Endometrium (tissue), 2 donors: ENCODE results near the gene HOXA7.

Experiments used
- FAIRE-seq: peaks from 2 replicates; lab custom pipeline; 2012; peaks lifted over from hg19 to GRCh38; lab: Jason Lieb, UNC
- donor health status: control.
- donor health status: control.

The HOXA7 gene

GRCh38 chr7:27156508-27156898 lies at the start of gene HOXA7:
Gene HOXA7, minus strand, starts transcription at chr7:27156675. Its CDS starts 130 bp downstream, at chr7:27156545.
- no peak for FAIRE-seq

- no peak for FAIRE-seq
Observed at GRCh38 chr7:27205325-27206280, 49.1 kb upstream of the HOXA7 start.

GRCh38 chr7:27204851-27205322 lies 48.4 kb upstream of the HOXA7 start:
- no peak for FAIRE-seq

DNA sequence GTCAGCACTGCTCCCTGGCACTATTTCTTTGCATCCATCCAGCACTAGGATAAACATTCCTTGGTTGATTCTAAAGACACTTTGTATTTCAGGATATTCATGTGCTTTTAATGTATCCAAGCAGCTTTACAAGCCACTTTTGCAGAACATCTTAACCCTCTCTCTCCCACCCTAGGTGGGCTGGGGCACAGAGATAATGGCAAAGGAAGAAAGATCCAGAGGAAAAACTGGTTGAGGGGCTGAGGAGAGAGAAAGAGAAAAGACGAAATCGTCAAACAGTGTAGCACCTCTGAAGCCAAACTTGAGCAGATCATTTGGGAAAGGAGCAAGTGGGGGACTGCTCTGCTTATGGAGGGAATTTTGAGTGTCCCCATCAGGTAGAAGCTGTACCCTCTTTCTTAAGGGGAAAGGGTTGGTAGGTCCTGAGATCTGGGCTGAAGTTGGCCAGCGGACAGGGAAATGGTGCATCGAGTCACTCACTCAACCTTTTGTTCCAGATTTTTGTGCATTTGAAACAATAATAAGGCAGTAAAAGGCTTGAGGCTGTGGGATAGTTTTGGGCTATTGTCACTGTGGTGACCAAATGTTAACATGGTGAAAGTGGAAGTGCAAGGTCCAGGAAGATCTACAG lies 47.6 kb upstream of the HOXA7 start:
- FAIRE-seq = no peak

DNA sequence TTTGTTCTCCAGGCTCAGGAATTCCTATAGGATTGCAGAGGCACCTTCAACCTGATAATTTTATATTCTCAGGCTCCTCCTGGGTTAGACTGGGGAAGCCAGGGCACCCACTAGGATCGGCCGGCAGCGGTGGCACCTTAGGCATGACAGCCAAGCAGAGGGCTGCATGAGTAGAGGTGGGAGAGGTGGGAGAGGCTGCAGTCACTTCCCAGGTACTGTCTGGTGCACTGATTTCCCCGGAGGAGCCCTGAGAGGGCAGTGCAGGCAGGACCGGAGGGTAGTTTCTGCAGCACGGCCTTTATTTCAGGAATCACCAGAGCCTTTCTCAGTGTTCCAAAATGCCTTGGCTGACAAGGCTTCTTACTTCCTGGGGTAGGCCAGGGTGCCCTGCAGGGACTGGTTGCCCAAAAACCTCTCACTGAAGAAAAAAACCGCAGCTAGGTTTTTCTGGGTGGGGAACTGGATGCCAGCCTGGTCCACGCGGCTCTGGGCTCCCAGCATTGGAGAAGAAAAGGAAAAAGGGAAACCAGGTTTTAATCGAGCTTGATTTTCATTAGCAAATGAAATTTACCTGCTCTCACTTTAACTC lies 47.0 kb upstream of the HOXA7 start:
- FAIRE-seq = no peak

DNA sequence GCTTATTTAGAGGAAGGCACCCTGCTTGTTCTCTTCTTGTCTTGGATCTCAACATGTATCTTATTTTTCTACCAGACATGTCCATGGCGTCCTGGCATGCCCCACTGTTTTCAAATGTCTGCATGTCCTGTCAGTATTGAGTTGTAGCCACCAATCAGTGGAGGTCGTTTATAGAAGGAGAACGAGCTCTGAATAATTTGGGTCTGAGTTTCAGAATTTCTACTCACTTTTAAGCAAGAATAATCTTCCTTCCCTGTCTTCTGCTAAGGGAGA lies 46.3 kb upstream of the HOXA7 start:
- no peak for FAIRE-seq

DNA sequence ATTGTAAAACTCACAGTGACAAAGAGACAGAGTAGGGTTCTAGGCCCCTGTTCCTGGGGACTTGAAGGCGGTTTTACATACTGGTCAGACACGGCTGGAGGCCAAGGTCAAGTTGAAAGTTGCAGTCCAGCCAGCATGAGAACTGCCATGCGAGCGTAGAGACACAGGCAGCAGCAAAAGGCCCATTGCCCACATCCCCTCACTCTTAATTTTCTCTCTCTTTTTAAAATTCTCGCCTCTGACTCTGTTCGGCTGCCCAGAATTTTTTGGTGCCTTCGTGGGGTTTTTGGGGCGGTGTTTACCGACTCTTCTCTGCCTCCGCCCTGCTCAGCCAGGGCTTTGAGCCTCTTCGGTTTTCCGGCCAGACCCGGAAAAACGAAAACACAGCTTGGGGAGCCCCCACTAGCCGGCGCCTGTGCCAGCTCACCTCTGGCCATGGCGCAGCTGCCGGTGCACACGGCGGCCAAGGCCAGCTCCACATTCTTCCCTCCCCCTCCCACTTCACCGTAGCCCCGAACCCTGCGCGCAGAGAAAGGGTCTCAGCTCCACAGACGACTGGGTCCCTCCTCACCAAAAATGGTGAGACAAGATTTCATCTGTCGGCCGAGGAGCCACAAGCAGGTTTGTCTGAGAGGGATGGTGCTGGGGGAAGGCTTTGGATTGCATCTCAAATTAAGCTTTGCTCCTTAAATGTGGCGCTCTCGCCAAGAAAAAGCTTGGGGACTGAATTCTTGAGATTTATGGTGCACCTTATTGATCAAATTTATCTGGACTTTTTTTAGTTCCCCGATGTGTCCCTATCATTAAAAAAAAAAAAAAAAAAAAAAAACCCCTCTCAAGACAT lies 45.8 kb upstream of the HOXA7 start:
- no peak for FAIRE-seq

DNA sequence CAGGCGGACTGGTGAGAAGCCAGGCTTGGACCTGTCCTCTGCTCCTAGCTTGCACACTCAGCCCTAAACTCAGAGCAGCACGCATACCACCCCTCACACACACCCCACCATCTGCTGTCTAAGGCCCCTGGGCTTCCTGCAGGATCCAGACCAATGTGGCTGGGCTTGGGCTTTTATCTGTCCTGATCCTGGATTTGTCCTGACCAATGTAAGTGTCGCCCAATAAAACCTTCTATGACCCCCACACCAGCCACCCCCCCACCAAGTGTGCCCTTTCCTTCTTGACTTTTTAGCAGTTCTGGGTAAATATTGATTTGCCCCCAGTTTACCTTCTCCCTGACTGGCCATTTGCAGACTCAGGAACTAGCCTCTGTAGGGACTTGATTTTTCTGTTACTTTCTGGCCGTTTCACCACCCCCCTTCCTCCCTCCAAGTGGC lies 45.1 kb upstream of the HOXA7 start:
- no peak for FAIRE-seq

GRCh38 chr7:27200761-27201579 lies 44.5 kb upstream of the HOXA7 start:
- no peak for FAIRE-seq

DNA sequence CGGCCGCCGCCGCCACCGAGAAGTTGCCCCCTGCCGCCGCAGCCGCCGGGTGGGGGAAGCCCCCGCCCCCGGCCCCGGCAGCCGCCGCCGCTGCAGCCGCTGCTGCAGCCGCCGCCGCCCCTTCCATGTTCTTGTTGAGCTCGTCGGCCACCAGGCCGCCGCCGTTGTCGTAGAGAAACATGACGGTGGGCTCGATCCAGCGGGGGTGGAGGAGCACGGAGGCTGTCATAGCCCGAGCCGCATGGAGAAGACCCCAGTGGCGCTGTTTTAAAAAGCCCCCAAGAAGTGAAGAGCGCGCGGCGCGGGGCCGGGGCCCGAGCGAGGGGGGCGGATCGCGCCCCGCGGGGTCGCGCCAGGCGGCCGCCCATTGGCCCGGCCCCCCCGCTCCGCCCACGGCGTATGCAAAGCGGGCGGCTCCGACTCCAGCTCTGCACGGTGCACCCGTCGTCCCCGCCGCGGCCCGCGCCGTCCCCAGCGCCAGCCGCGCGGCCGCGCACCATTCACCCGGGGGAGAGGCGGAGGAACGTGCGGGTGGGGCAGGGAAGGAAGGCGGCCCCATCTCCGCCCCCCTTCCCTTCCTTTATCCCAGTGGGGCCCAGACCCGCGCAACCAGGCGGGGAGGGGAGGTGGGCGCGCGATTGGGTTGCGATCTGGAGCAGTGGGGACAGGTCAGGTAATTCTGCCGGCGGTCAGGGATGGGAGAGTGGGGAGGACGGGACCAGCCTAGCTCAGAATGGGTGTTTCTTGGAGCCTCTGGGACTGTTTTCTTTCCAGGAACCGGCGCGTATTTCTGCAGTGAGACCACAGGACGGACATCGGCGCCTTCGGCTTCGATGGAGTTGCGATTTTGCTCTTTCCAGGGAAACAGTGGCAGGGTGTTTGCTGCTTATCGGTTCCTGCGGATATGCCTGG lies 43.6 kb upstream of the HOXA7 start, which contains the start of gene HOXA13:
HOXA13 (minus strand) TSS at position 243 of the 912 bp plus-strand sequence; CDS start at position 229, 14 bp downstream.
- FAIRE-seq = no peak

- FAIRE-seq = no peak
Observed at GRCh38 chr7:27198871-27199801, 42.7 kb upstream of the HOXA7 start.

DNA sequence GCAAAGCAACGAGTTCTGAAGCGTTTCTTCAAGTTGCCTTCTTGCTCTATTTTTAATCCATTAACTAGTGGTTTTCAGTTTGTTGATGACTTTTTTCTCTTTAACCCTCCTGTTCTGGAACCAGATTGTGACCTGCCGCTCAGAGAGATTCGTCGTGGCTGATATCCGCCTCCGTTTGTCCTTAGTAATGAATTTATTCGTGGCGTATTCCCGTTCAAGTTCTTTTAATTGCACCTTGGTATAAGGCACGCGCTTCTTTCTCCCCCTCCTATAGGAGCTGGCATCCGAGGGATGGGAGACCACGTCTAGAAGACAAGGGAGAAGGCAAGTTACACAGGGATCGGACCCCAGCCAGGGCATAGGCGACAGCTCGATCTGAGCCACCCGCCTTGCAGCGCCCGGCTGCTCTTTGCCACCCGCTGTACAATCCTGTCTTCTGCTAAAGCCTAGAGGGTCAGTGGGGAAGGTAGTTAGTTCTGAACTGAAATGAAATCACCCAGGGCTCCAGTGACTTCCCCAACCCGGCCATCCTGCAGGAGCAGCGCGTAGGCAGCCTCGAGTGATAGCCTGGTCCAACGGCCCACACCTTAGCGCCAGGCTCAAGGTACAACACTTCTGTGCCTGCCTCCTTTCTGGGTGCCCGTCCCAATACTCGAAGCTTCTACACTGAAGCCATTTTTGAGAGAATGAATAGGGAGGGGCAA lies 41.8 kb upstream of the HOXA7 start:
- no peak for FAIRE-seq

DNA sequence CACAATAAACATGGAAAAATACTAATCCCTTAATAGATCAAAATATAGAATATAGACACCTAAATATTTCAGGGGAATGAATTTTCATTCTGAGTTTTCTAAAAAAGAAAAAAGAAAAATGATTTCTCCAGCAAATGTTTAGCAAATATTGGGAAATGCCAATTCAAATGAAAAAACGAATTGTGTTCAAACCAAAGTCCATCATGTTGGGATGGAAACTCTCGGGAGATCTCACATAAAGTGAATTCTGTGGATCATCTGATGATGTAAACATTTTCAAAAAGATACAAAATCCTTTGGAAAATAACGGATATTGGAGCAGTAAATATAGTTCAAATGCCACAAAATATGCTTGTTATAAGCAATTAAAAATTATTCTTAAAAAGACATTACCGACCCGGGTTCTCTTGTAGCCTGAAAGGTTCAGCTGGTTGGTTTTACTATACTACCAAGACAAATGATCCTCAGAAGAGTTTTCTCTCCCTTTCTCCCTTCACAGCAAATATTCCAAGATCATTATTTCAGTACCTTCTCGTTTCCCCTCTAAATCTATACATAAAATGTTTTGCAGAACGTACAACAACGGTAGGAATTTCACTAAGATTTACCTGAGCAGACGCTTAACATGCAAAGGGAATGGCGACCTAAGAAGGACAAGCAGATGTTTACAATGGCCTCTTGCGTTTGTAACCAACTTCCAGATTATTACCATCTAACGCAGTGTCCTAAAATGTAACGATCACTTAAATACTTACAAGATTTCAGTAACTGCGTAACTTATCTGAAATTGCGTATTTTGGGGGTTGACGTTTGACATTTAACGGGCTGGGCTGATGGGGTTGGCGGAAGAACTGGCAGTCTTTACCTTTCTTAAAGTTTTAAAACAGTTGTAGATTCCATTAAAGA lies 40.9 kb upstream of the HOXA7 start:
- peak; percentile 15 for FAIRE-seq

DNA sequence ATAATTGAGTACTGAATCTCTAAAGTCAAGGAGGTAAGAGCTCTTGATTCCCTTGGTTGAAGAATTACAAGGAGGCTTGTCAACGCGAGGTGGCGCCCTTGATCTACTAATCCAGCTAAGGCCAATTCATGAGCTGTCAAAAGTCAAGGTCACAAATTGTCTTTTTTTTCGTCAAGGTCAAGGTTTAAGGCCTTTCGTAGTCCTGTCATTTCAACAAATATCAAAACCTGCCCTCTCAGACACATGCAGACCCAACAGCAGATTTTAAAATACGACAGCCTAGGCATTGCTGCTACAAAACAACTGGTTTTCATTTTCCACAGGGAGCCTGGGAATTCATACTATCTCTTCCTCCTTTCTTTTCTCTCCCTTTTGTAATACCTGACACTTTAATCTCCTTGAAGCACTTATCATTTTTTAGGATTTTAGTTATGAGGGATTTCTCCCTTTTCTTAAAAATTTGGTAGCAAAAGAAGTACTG lies 39.9 kb upstream of the HOXA7 start:
- peak; percentile 84 for FAIRE-seq

DNA sequence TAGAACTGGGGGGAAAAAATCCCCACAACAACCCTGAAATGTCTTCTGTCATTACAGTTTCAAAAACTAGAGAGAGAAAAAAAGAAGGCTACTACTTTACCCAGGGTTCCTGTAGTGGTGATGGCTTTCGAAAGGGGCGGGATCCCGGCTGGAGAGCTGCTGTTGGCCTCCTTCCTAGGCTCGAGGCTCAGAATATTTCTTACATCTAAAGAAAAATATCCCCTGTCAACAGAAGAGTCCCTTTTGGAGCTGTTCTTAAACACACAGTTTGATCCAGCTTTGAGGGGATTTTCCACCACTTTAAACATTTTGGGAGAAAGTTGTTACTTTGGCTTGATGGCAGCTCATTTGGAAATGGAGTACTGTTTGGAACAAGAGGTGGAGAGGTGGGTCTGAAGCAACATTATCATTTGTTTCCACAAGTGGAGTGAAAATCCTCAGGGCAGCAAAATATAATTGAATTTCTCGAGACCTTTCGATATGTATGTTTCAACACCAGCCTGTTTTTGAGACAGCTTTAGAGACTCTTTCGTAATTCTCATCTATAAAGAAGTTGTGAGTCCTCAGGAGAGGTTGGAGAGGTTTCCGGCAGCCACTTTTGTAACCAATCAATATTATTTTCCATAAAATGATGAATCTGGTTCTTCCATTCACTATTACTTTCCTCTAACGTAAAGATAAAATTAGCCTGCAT lies 38.4 kb upstream of the HOXA7 start:
- FAIRE-seq = no peak

- peak; percentile 76 for FAIRE-seq
Observed at GRCh38 chr7:27194002-27194352, 37.5 kb upstream of the HOXA7 start.
